ENCODE data around the gene MICAL3. TPM values are rescaled to one million over a fixed set of nuclear protein-coding genes. Genes with fewer than 3 reads are reported as not detected.

MICAL3 gene
- total and polyA plus RNA-seq, 2 donors from 2014 or later: 5.0 to 99.4 TPM

DNA sequence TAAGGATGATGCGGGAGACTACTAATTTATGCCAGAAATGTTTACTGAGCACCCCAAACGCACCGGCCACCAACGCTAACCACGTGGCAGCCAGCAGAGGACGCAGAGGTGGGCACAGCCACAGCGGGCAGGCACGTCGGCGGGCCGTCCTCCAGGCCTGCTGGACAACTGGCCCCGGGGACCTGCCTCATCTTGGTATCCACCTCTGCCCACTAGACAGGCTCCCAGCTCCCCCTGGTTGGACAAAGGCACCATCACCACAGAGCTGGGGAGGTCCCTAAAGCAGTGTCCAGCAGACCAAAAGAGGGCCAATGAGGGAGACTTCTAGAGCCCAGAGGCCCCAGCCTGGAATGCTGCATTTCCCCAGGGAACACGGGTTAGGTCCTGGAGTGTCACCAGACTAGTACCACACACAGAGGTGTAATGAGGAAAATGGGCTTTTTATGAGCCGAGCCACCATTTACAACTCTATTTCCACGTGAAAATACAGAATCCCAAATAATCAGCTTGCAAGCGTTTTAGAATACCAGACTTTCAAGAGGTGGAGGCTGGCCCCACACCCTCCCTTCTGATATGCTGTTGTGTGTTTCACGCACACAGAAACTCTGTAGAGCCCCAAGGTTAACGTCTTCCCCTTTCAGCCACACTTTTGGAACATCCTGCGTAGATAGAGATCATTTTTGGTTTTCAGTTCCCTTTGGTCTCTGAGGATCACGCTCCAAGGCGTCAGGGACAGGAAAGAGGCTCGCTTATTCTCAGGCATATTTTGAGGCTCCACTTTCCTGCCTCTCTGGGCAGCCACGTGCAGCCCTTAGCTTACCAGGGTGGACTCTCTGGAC lies 226.4 kb downstream of the MICAL3 start:
- intact Hi-C loops (cut with DNase I): no loop called here

DNA sequence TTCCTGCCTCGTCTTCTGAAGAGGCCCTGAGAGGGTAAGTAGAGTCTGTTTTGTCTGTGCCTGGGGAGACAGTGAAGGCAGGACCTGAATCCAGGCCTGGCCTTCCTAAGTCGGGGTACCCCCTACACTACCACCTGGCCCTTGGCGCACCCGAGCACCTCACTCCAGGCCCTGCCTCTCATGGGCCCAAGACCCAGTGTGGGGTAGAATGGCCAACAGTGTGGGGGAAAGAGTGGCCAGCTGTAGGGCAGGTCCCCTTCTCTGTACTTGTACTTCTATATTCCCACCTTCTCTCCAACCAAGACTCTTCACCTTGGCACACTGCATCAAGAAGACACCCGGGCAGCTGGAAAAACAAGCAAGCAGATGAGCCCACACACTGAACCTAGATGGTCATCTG lies 227.7 kb downstream of the MICAL3 start:
- no peak for FAIRE-seq

More for the DNA sequence above, 226.4 kb downstream of the MICAL3 start:
- TF ChIP-seq CTCF (IDR thresholded peaks at IDR 0.05; ENCODE audit: borderline replicate concordance, extremely low read depth, insufficient read depth): no peak
- no peak overlapping the region for H3K4me3 ChIP-seq (ENCODE audit: low read length in 3 of 3)
- FAIRE-seq (no peak), DNase-seq (no peak)
- no peaks in the 10 kb centered on the region for H3K9me3 ChIP-seq (ENCODE audit: control insufficient read depth in 2 of 3, insufficient read depth in 1 of 3, low read length in 3 of 3)
- H3K27me3 ChIP-seq (ENCODE audit: control insufficient read depth, insufficient read depth, low read length): no peaks in the 10 kb centered on the region
- H3K4me1 ChIP-seq (ENCODE audit: control insufficient read depth in 2 of 3, insufficient read depth in 2 of 3, low read depth in 1 of 3, low read length in 3 of 3): peaks cover 0 to 14% (median 4%) of the 10 kb centered on the region in 3 donors
- H3K36me3 ChIP-seq (ENCODE audit: control insufficient read depth in 2 of 3, insufficient read depth in 3 of 3, low read length in 3 of 3): peaks cover 0 to 3% (median 2%) of the 10 kb centered on the region in 3 donors
- no peak overlapping the region for H3K27ac ChIP-seq (ENCODE audit: low read depth in 2 of 2, low read length in 2 of 2)
- no peak overlapping the region for H3K9ac ChIP-seq (ENCODE audit: low read length in 3 of 3)

DNA sequence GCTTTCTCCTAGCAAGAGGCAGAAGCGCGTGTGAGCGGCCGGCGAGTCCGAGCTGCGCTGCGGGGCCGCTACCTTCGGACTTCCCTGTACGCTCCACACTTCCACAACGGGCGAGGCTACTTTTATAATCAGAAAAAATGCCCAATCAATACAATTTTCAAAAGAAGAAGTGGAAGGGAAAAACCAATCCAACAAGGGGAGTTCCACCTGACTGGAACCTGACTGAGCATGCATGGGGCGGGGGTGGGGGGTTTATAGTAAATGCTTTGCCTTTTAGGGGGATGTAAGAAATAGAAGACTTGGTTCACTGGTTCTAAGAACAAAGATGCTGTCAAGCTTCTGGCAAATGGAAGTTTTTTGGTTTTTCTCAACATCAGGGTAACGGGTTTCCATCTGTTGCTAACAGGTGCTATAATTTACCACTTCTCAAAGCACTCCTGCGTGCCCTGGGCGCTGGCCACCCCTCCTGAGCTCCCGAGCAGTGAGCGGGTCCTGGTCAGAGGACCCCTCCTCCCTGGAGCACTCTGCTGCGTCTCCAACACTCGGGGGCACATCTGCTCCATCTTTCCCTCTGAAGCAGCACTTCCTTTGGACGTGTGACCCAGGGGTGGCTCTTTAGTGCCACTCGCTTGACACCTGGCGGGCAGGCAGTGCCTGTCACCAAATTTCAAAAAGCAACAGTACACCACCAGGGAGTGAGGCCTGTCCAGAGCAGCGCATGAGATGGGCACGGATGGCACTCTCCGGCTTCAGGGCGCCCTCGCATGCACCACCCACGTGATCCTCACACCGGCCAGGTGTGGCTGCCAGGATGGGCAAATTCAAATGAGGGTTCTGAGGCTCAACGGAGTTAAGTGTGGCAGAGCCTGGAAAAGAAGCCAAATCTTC lies 228.5 kb downstream of the MICAL3 start:
- DNase-seq (no peak), FAIRE-seq (no peak)
- no peak for TF ChIP-seq CTCF (IDR thresholded peaks at IDR 0.05; ENCODE audit: borderline replicate concordance, extremely low read depth, insufficient read depth)
- intact Hi-C loops (cut with DNase I): no loop called here
- H3K9me3 ChIP-seq (ENCODE audit: control insufficient read depth in 2 of 3, insufficient read depth in 1 of 3, low read length in 3 of 3): no peaks in the 10 kb centered on the region
- H3K4me1 ChIP-seq (ENCODE audit: control insufficient read depth in 2 of 3, insufficient read depth in 2 of 3, low read depth in 1 of 3, low read length in 3 of 3): peaks cover 0 to 11% (median 4%) of the 10 kb centered on the region in 3 donors
- peak overlapping the region in 1 of 2 donors; percentile 9 for H3K27ac ChIP-seq (ENCODE audit: low read depth in 2 of 2, low read length in 2 of 2)
- H3K4me3 ChIP-seq (ENCODE audit: low read length in 3 of 3): no peak overlapping the region
- no peaks in the 10 kb centered on the region for H3K27me3 ChIP-seq (ENCODE audit: control insufficient read depth, insufficient read depth, low read length)
- H3K36me3 ChIP-seq (ENCODE audit: control insufficient read depth in 2 of 3, insufficient read depth in 3 of 3, low read length in 3 of 3): peaks cover 0 to 3% (median 3%) of the 10 kb centered on the region in 3 donors
- no peak overlapping the region for H3K9ac ChIP-seq (ENCODE audit: low read length in 3 of 3)

More for the DNA sequence above, 227.7 kb downstream of the MICAL3 start:
- no peak for DNase-seq
- no peaks in the 10 kb centered on the region for H3K9me3 ChIP-seq (ENCODE audit: control insufficient read depth in 2 of 3, insufficient read depth in 1 of 3, low read length in 3 of 3)
- H3K4me1 ChIP-seq (ENCODE audit: control insufficient read depth in 2 of 3, insufficient read depth in 2 of 3, low read depth in 1 of 3, low read length in 3 of 3): peaks cover 0 to 11% (median 4%) of the 10 kb centered on the region in 3 donors
- H3K27ac ChIP-seq (ENCODE audit: low read depth in 2 of 2, low read length in 2 of 2): no peak overlapping the region
- no peak overlapping the region for H3K9ac ChIP-seq (ENCODE audit: low read length in 3 of 3)
- no peak overlapping the region for H3K4me3 ChIP-seq (ENCODE audit: low read length in 3 of 3)
- intact Hi-C loops (cut with DNase I): no loop called here
- peaks cover 0 to 3% (median 3%) of the 10 kb centered on the region in 3 donors for H3K36me3 ChIP-seq (ENCODE audit: control insufficient read depth in 2 of 3, insufficient read depth in 3 of 3, low read length in 3 of 3)
- no peaks in the 10 kb centered on the region for H3K27me3 ChIP-seq (ENCODE audit: control insufficient read depth, insufficient read depth, low read length)
- no peak for TF ChIP-seq CTCF (IDR thresholded peaks at IDR 0.05; ENCODE audit: borderline replicate concordance, extremely low read depth, insufficient read depth)
